Activated T-helper 17 cell treated with anti-CD3 and anti-CD28 coated beads, Interleukin-2, amount 50 U/mL, for 72 hours (primary cell): Measurements from ENCODE around the gene ARMC7. TPM values are rescaled to one million over a fixed set of nuclear protein-coding genes. Genes with fewer than 3 reads are reported as not detected.
"Not testable (repeated sequence)": the region's sequence is repeated elsewhere in the genome, so short reads cannot be mapped to it uniquely, and the experiment has no call there.

Experiments used
- ATAC-seq: fragments of 150-1000 bp; cut with Tn5 transposase; replicated peaks from 2 replicates; pipeline ENCODE4 v1.10.0; 2021; ENCODE audit warnings: mild to moderate bottlenecking, moderate library complexity
- H3K27ac Mint-ChIP-seq: one replicate; pipeline ENCODE4 v1.8.0; 2022; ENCODE audit warnings: mixed read lengths
- H3K27me3 Mint-ChIP-seq: one replicate; pipeline ENCODE4 v1.8.0; 2022; ENCODE audit warnings: mixed read lengths
- H3K36me3 Mint-ChIP-seq: one replicate; pipeline ENCODE4 v1.8.0; 2022; ENCODE audit warnings: low read depth, mild to moderate bottlenecking, mixed read lengths
- H3K4me1 Mint-ChIP-seq: one replicate; pipeline ENCODE4 v1.8.0; 2022; ENCODE audit warnings: mixed read lengths
- H3K4me3 Mint-ChIP-seq: one replicate; pipeline ENCODE4 v1.8.0; 2022; ENCODE audit warnings: mild to moderate bottlenecking, mixed read lengths
- H3K9me3 Mint-ChIP-seq: one replicate; pipeline ENCODE4 v1.8.0; 2022; ENCODE audit warnings: mixed read lengths
- total RNA-seq, 2 donors: library from RNA; stranded (reverse); gene quantifications; one replicate each; pipeline ENCODE4 v1.2.3, GENCODE V29; 2022

ARMC7 gene
- total RNA-seq, 2 donors from 2014 or later: 10.3 to 14.5 TPM

DNA sequence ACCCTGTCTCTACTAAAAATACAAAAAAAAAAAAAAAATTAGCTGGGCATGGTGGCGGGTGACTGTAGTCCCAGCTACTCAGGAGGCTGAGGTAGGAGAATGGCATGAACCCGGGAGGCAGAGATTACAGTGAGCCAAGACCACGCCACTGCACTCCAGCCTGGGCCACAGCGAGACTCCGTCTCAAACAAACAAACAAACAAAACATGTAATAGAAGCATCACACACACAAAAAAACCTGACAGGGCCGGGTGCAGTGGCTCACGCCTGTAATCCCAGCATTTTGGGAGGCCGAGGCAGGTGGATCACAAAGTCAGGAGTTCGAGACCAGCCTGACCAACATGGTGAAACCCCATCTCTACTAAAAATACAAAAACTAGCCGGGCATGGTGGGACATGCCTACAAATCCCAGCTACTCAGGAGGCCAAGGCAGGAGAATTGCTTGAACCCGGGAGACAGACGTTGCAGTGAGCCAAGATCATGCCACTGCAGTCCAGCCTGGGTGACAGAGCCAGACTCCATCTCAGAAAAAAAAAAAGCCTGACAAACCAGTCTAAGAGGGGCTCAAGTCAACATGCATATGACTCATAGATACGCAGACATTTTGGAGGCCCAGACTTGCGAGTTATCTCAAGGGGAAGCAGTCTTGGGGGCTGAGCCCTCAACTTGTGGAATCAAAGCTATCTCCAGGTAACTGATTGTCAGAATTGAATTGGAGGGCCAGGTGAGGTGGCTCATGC is 24.0 kb downstream of the ARMC7 start:
- not testable (repeated sequence) for H3K4me3 Mint-ChIP-seq, H3K27ac Mint-ChIP-seq, H3K9me3 Mint-ChIP-seq, H3K4me1 Mint-ChIP-seq, H3K27me3 Mint-ChIP-seq, ATAC-seq
- peaks cover 51% of the 10 kb centered on the region for H3K36me3 Mint-ChIP-seq

DNA sequence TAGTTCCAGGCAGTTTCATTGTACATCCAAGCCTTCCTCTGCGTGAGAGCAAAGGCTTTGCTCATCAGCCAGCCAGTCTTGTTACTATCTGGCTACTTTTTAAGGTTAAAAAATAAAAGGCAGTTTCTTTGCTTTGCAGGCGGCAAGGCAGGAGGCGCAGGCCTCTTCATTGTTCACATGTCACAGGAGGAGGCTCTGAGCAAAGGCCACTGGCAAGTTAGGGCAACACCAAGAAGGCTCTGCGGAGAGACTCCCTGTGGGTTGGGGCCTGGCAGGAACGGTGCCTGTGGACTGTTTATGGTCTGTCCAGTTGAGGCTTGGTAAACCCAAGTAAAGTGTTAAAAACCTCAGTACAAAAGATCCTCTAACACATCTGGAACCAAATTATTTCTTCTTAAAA is 25.7 kb downstream of the ARMC7 start:
- ATAC-seq: no peak
- peaks cover 3% of the 10 kb centered on the region for H3K4me1 Mint-ChIP-seq
- peak overlapping the region; percentile 41 for H3K27ac Mint-ChIP-seq
- peaks cover 51% of the 10 kb centered on the region for H3K36me3 Mint-ChIP-seq
- H3K4me3 Mint-ChIP-seq: no peak overlapping the region
- no peaks in the 10 kb centered on the region for H3K9me3 Mint-ChIP-seq
- no peaks in the 10 kb centered on the region for H3K27me3 Mint-ChIP-seq

- Mint-ChIP-seq H3K9me3 (no peaks in the 10 kb centered on the region), H3K27ac (peak overlapping the region; percentile 41), H3K4me1 (no peaks in the 10 kb centered on the region), H3K36me3 (peaks cover 52% of the 10 kb centered on the region), H3K27me3 (no peaks in the 10 kb centered on the region), H3K4me3 (no peak overlapping the region)
- ATAC-seq: no peak
Measured at GRCh38 chr17:75135946-75136345, 26.2 kb downstream of the ARMC7 start.

- not testable (repeated sequence) for H3K9me3 Mint-ChIP-seq, H3K27ac Mint-ChIP-seq, H3K4me3 Mint-ChIP-seq, H3K4me1 Mint-ChIP-seq, ATAC-seq, H3K27me3 Mint-ChIP-seq
- H3K36me3 Mint-ChIP-seq: peaks cover 69% of the 10 kb centered on the region
Measured at GRCh38 chr17:75137762-75138161, 28.0 kb downstream of the ARMC7 start.

DNA sequence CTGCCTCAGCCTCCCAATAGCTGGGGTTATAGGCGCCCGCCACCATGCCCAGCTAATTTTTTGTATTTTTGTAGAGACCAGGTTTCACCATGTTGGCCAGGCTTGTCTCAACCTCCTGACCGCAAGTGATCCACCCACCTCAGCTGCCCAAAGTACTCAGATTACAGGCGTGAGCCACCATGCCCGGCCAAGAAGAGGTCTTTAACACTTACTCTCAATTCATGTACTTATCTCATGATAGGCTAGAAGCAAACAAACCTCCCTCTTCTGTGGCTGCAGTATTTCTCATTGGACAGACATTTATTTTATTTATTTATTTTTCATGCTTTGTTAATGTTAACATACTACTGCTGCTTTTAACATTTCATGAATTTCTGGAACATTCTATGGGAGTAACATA is 28.8 kb downstream of the ARMC7 start:
- Mint-ChIP-seq H3K27ac (no peak overlapping the region), H3K27me3 (no peaks in the 10 kb centered on the region), H3K4me1 (no peaks in the 10 kb centered on the region), H3K36me3 (peaks cover 76% of the 10 kb centered on the region), H3K9me3 (no peaks in the 10 kb centered on the region), H3K4me3 (no peak overlapping the region)
- no peak for ATAC-seq

DNA sequence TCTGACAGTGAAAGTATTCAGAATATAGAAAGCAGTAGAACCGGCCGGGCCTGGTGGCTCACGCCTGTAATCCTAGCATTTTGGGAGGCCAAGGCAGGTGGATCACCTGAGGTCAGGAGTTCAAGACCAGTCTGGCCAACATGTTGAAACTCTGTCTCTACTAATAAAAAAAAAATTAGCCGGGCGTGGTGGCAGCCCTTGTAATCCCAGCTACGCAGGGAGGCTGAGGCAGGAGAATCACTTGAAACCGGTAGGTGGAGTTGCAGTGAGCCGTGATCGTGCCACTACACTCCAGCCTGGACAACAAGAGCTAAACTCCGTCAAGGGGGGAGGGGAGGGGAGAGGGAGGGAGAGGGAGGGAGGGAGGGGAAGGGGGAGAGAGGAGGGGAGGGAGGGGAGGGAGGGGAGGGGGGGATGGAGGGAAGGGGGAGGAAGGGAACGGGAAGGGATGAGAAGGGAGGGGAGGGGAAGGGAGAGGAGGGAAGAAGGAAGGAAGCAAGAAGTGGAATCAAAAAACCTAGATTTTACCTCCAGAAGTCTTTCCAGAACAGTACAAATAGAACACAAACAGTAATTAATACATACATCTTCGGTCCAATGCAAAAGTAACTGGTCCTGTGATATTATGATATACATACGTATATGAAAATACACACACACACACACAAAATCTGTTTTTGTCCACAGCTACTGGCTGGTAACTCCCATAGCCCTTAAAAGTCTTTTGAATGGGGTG is 32.6 kb downstream of the ARMC7 start:
- peaks cover 95% of the 10 kb centered on the region for H3K36me3 Mint-ChIP-seq
- H3K4me1 Mint-ChIP-seq: peaks cover 5% of the 10 kb centered on the region
- H3K4me3 Mint-ChIP-seq: no peak overlapping the region
- no peak for ATAC-seq
- no peak overlapping the region for H3K27ac Mint-ChIP-seq
- H3K27me3 Mint-ChIP-seq: no peaks in the 10 kb centered on the region
- no peaks in the 10 kb centered on the region for H3K9me3 Mint-ChIP-seq

DNA sequence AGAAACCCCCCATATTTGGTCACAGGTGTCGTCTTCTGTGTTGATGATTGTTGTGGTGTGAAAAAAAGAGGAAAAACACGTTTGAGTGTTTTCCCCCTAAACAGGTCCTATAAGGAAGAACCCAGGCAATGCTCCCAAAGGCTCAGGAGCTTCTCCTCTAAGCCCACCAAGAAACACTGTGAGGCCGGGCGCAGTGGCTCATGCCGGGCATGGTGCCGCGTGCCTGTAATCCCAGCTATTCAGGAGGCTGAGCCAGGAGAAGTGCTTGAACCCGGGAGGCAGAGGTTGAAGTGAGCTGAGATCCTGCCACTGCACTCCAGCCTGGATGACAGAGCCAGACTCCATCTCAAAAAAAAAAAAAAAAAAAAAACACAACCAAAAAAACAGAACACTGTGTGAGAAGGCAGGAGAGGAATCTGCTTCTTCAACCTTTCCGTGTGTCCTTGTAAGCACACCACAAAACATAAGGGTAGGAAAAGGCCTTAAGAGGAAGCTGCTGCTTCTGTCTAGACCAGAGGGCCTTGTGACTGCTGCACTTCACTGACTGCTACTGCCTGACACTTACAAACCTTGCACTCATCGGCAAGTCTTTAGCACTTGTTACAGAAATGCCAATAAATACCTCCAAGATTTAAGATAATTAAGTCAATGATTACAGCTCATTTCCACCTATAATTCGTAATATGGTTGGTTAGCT is 35.2 kb downstream of the ARMC7 start:
- Mint-ChIP-seq H3K4me3 (no peak overlapping the region), H3K27me3 (no peaks in the 10 kb centered on the region), H3K4me1 (peaks cover 15% of the 10 kb centered on the region), H3K36me3 (peaks cover 98% of the 10 kb centered on the region), H3K27ac (no peak overlapping the region), H3K9me3 (no peaks in the 10 kb centered on the region)
- ATAC-seq: no peak

- Mint-ChIP-seq H3K9me3 (no peaks in the 10 kb centered on the region), H3K27me3 (no peaks in the 10 kb centered on the region), H3K27ac (peak overlapping the region; percentile 14), H3K36me3 (peaks cover 85% of the 10 kb centered on the region), H3K4me1 (peaks cover 16% of the 10 kb centered on the region), H3K4me3 (no peak overlapping the region)
- ATAC-seq: no peak
Measured at GRCh38 chr17:75146592-75146991, 36.8 kb downstream of the ARMC7 start.

- peaks cover 86% of the 10 kb centered on the region for H3K36me3 Mint-ChIP-seq
- H3K9me3 Mint-ChIP-seq: no peaks in the 10 kb centered on the region
- peak overlapping the region; percentile 28 for H3K27ac Mint-ChIP-seq
- ATAC-seq: no peak
- H3K4me3 Mint-ChIP-seq: no peak overlapping the region
- H3K27me3 Mint-ChIP-seq: no peaks in the 10 kb centered on the region
- H3K4me1 Mint-ChIP-seq: peaks cover 28% of the 10 kb centered on the region
Measured at GRCh38 chr17:75147878-75148546, 38.2 kb downstream of the ARMC7 start.

- H3K9me3 Mint-ChIP-seq: no peaks in the 10 kb centered on the region
- H3K4me1 Mint-ChIP-seq: peaks cover 38% of the 10 kb centered on the region
- H3K4me3 Mint-ChIP-seq: peak overlapping the region; percentile 94
- peaks cover 63% of the 10 kb centered on the region for H3K36me3 Mint-ChIP-seq
- no peaks in the 10 kb centered on the region for H3K27me3 Mint-ChIP-seq
- peak overlapping the region; percentile 85 for H3K27ac Mint-ChIP-seq
- no peak for ATAC-seq
Measured at GRCh38 chr17:75151930-75152329, 42.2 kb downstream of the ARMC7 start.

DNA sequence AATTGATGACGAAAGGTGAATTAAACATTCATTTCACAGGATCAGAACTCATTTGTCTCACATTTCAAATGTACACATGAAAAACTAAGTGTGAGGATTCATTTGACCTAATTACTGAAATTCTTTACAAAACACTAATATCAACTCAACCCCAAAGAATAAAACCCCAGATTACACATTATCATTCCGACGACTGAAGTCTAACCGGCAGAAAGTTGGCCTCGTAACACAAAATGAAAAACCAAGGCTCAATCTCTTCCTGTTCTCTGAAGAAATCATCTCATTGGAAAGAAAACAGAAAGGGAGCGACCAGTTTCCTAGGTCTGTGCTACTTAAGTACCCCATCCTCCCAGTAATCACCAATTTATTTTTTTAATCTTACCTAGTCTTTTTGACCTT is 42.8 kb downstream of the ARMC7 start:
- Mint-ChIP-seq H3K4me1 (peaks cover 36% of the 10 kb centered on the region), H3K27me3 (no peaks in the 10 kb centered on the region), H3K27ac (peak overlapping the region; percentile 85), H3K36me3 (peaks cover 57% of the 10 kb centered on the region), H3K4me3 (peak overlapping the region; percentile 94), H3K9me3 (no peaks in the 10 kb centered on the region)
- no peak for ATAC-seq

GRCh38 chr17:75152922-75153779 is 43.4 kb downstream of the ARMC7 start:
- Mint-ChIP-seq H3K9me3 (no peaks in the 10 kb centered on the region), H3K4me3 (peak overlapping the region; percentile 94), H3K36me3 (peaks cover 51% of the 10 kb centered on the region), H3K27me3 (no peaks in the 10 kb centered on the region), H3K4me1 (peaks cover 36% of the 10 kb centered on the region), H3K27ac (peak overlapping the region; percentile 85)
- peak; percentile 18 for ATAC-seq

GRCh38 chr17:75153780-75154194 is 44.0 kb downstream of the ARMC7 start:
- Mint-ChIP-seq H3K36me3 (peaks cover 44% of the 10 kb centered on the region), H3K4me1 (peaks cover 32% of the 10 kb centered on the region), H3K9me3 (no peaks in the 10 kb centered on the region), H3K27ac (peak overlapping the region; percentile 85), H3K27me3 (no peaks in the 10 kb centered on the region), H3K4me3 (peak overlapping the region; percentile 94)
- peak; percentile 1 for ATAC-seq
